PC-9 (cell line): ENCODE measurements around the gene FSTL1.

Source experiments
- EZH2 ChIP-seq: fragments of 200-600 bp; sonication (generic); IDR thresholded peaks from 2 replicates; pipeline ENCODE4 v1.8.0; 2017; ENCODE audit warnings: antibody characterized with exemption, low read depth
- TF ChIP-seq, protein P1 (sequence below): fragments of 200-600 bp; sonication (generic); conservative IDR thresholded peaks from 2 replicates; pipeline ENCODE4 v1.6.1; 2017; ENCODE audit warnings: mixed run types, antibody characterized with exemption, mild to moderate bottlenecking, moderate library complexity

DNA sequence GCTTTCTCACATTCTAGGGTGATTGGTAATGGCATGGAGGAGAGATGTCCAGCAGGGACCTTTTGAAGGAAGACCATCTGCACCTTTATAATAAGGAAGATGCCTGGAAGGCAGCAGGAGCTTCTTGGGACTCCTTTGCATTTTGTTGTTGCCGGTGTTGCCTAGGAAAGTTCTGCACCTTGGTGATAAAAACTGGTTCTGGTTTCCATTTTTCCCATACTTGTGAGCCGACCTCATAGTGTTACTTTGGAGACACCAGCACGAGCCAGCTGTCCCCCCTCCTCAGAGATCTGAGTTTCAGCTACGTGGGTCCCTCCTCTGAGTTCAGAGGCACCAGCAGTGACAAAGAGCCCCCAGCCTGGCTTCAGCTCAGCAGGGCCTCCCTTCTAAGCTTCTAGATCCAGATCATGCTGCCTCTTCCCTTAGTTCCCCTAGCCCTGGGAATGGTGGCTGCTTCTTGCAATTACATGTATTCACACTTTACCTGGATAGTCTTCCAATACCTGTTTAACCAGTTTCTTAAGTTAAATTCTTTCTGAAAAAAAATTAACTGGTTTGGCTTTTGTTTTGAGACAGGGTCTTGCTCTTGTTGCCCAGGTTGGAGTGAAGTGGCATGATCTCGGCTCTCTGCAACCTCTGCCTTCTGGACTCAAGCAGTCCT lies 18.0 kb upstream of the FSTL1 start:
- TF ChIP-seq EZH2: no peak
- TF ChIP-seq, protein P1, sequence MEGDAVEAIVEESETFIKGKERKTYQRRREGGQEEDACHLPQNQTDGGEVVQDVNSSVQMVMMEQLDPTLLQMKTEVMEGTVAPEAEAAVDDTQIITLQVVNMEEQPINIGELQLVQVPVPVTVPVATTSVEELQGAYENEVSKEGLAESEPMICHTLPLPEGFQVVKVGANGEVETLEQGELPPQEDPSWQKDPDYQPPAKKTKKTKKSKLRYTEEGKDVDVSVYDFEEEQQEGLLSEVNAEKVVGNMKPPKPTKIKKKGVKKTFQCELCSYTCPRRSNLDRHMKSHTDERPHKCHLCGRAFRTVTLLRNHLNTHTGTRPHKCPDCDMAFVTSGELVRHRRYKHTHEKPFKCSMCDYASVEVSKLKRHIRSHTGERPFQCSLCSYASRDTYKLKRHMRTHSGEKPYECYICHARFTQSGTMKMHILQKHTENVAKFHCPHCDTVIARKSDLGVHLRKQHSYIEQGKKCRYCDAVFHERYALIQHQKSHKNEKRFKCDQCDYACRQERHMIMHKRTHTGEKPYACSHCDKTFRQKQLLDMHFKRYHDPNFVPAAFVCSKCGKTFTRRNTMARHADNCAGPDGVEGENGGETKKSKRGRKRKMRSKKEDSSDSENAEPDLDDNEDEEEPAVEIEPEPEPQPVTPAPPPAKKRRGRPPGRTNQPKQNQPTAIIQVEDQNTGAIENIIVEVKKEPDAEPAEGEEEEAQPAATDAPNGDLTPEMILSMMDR: no peak
